NCI-H1436 (cell line): ENCODE results near the gene TOR1AIP1.

Source experiments
- DNase-seq: peaks from one replicate; lab custom pipeline; 2025; lab: John Stamatoyannopoulos, UW

The TOR1AIP1 gene

GRCh38 chr1:179881642-179882252 lies 338 bp upstream of the TOR1AIP1 start:
- no peak for DNase-seq

- no peak for DNase-seq
Observed at GRCh38 chr1:179883040-179883744, 1.1 kb downstream of the TOR1AIP1 start.

GRCh38 chr1:179883745-179884138 lies 1.7 kb downstream of the TOR1AIP1 start:
- no peak for DNase-seq

GRCh38 chr1:179888071-179888470 lies 6.0 kb downstream of the TOR1AIP1 start:
- no peak for DNase-seq

- no peak for DNase-seq
Observed at GRCh38 chr1:179889589-179889988, 7.5 kb downstream of the TOR1AIP1 start.

- DNase-seq = no peak
Observed at GRCh38 chr1:179910934-179911333, 28.8 kb downstream of the TOR1AIP1 start.

- no peak for DNase-seq
Observed at GRCh38 chr1:179911812-179912211, 29.7 kb downstream of the TOR1AIP1 start.

- DNase-seq = no peak
Observed at GRCh38 chr1:179917601-179918429, 35.7 kb downstream of the TOR1AIP1 start.

- DNase-seq = no peak
Observed at GRCh38 chr1:179921472-179921871, 39.4 kb downstream of the TOR1AIP1 start.

- no peak for DNase-seq
Observed at GRCh38 chr1:179921981-179922872, 40.1 kb downstream of the TOR1AIP1 start.

- no peak for DNase-seq
Observed at GRCh38 chr1:179923029-179923428, 40.9 kb downstream of the TOR1AIP1 start.

GRCh38 chr1:179924268-179924667 lies 42.2 kb downstream of the TOR1AIP1 start:
- no peak for DNase-seq

- DNase-seq = no peak
Observed at GRCh38 chr1:179925302-179925701, 43.2 kb downstream of the TOR1AIP1 start.

- no peak for DNase-seq
Observed at GRCh38 chr1:179925922-179926849, 44.1 kb downstream of the TOR1AIP1 start.

- no peak for DNase-seq
Observed at GRCh38 chr1:179926850-179927205, 44.7 kb downstream of the TOR1AIP1 start.

GRCh38 chr1:179929955-179930798 lies 48.1 kb downstream of the TOR1AIP1 start:
- no peak for DNase-seq

GRCh38 chr1:179930867-179931266 lies 48.8 kb downstream of the TOR1AIP1 start:
- DNase-seq = no peak

- no peak for DNase-seq
Observed at GRCh38 chr1:179933219-179933618, 51.1 kb downstream of the TOR1AIP1 start.

GRCh38 chr1:179935909-179936496 lies 53.9 kb downstream of the TOR1AIP1 start:
- no peak for DNase-seq
